ENCODE measurements around the gene CNTN4. TPM values are rescaled to one million over a fixed set of nuclear protein-coding genes. Genes with fewer than 3 reads are reported as not detected.

Gene CNTN4
- total RNA-seq, 1 experiment from 2014 or later = not detected

DNA sequence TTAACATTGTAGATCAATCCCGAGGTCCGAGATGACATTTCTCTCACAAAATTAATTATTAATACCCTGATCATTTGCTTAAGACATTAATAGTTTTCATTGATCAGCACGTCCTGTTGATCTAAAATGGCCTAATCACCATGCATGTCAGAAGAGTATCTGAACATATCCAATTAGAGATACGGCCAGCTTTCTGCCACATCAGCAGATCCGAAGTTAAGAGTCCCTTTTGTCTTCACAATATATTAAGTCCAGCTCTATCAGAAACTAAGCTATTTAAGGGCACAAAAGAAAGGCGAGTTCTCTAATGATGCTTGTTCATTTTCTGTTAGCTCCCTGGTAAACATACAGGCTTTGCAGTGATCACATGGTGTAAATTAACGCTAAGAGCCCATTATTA is 470.3 kb downstream of the CNTN4 start:
- H3K9me3 Mint-ChIP-seq = peaks cover 79% of the 10 kb centered on the region
- ChIA-PET CTCF (no interaction called here), POLR2A (no interaction called here)
- no peak overlapping the region for H3K4me3 Mint-ChIP-seq
- H3K27ac Mint-ChIP-seq = no peak overlapping the region
- no peaks in the 10 kb centered on the region for H3K4me1 Mint-ChIP-seq
- H3K27me3 Mint-ChIP-seq (ENCODE audit: low read depth) = peaks cover 14% of the 10 kb centered on the region
- peaks cover 64% of the 10 kb centered on the region for H3K36me3 Mint-ChIP-seq
- ATAC-seq (no peak), DNase-seq (ENCODE audit: low spot score) (no peak)
- TF ChIP-seq, protein P1, sequence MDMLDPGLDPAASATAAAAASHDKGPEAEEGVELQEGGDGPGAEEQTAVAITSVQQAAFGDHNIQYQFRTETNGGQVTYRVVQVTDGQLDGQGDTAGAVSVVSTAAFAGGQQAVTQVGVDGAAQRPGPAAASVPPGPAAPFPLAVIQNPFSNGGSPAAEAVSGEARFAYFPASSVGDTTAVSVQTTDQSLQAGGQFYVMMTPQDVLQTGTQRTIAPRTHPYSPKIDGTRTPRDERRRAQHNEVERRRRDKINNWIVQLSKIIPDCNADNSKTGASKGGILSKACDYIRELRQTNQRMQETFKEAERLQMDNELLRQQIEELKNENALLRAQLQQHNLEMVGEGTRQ (CRISPR knock-in tag; IDR thresholded peaks at IDR 0.05) = no peak
- TF ChIP-seq ESRRA (CRISPR knock-in tag; IDR thresholded peaks at IDR 0.05; ENCODE audit: borderline replicate concordance) (no peak), ELF4 (CRISPR knock-in tag; IDR thresholded peaks at IDR 0.05; ENCODE audit: low read depth) (no peak), TP53 (CRISPR knock-in tag; IDR thresholded peaks at IDR 0.05) (no peak), ZNF396 (CRISPR knock-in tag; IDR thresholded peaks at IDR 0.05; ENCODE audit: borderline replicate concordance) (no peak), ZNF121 (CRISPR knock-in tag; IDR thresholded peaks at IDR 0.05) (no peak), EMX1 (CRISPR knock-in tag; IDR thresholded peaks at IDR 0.05) (no peak), IRF2 (CRISPR knock-in tag; IDR thresholded peaks at IDR 0.05; ENCODE audit: borderline replicate concordance, low read depth) (no peak), JAZF1 (CRISPR knock-in tag; IDR thresholded peaks at IDR 0.05) (no peak)
- TF ChIP-seq, protein P2, sequence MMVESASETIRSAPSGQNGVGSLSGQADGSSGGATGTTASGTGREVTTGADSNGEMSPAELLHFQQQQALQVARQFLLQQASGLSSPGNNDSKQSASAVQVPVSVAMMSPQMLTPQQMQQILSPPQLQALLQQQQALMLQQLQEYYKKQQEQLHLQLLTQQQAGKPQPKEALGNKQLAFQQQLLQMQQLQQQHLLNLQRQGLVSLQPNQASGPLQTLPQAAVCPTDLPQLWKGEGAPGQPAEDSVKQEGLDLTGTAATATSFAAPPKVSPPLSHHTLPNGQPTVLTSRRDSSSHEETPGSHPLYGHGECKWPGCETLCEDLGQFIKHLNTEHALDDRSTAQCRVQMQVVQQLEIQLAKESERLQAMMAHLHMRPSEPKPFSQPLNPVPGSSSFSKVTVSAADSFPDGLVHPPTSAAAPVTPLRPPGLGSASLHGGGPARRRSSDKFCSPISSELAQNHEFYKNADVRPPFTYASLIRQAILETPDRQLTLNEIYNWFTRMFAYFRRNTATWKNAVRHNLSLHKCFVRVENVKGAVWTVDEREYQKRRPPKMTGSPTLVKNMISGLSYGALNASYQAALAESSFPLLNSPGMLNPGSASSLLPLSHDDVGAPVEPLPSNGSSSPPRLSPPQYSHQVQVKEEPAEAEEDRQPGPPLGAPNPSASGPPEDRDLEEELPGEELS (CRISPR knock-in tag; IDR thresholded peaks at IDR 0.05) = no peak
- TF ChIP-seq, protein P3, sequence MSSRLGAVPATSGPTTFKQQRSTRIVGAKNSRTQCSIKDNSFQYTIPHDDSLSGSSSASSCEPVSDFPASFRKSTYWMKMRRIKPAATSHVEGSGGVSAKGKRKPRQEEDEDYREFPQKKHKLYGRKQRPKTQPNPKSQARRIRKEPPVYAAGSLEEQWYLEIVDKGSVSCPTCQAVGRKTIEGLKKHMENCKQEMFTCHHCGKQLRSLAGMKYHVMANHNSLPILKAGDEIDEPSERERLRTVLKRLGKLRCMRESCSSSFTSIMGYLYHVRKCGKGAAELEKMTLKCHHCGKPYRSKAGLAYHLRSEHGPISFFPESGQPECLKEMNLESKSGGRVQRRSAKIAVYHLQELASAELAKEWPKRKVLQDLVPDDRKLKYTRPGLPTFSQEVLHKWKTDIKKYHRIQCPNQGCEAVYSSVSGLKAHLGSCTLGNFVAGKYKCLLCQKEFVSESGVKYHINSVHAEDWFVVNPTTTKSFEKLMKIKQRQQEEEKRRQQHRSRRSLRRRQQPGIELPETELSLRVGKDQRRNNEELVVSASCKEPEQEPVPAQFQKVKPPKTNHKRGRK (CRISPR knock-in tag; IDR thresholded peaks at IDR 0.05; ENCODE audit: borderline replicate concordance) = no peak
- TF ChIP-seq, protein P4, sequence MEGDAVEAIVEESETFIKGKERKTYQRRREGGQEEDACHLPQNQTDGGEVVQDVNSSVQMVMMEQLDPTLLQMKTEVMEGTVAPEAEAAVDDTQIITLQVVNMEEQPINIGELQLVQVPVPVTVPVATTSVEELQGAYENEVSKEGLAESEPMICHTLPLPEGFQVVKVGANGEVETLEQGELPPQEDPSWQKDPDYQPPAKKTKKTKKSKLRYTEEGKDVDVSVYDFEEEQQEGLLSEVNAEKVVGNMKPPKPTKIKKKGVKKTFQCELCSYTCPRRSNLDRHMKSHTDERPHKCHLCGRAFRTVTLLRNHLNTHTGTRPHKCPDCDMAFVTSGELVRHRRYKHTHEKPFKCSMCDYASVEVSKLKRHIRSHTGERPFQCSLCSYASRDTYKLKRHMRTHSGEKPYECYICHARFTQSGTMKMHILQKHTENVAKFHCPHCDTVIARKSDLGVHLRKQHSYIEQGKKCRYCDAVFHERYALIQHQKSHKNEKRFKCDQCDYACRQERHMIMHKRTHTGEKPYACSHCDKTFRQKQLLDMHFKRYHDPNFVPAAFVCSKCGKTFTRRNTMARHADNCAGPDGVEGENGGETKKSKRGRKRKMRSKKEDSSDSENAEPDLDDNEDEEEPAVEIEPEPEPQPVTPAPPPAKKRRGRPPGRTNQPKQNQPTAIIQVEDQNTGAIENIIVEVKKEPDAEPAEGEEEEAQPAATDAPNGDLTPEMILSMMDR (IDR thresholded peaks at IDR 0.05) = no peak
- TF ChIP-seq, protein P5, sequence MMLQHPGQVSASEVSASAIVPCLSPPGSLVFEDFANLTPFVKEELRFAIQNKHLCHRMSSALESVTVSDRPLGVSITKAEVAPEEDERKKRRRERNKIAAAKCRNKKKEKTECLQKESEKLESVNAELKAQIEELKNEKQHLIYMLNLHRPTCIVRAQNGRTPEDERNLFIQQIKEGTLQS (CRISPR knock-in tag; conservative IDR thresholded peaks at IDR 0.05) = no peak
- TF ChIP-seq, protein P6, sequence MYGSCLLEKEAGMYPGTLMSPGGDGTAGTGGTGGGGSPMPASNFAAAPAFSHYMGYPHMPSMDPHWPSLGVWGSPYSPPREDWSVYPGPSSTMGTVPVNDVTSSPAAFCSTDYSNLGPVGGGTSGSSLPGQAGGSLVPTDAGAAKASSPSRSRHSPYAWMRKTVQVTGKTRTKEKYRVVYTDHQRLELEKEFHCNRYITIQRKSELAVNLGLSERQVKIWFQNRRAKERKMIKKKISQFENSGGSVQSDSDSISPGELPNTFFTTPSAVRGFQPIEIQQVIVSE (CRISPR knock-in tag; IDR thresholded peaks at IDR 0.05; ENCODE audit: borderline replicate concordance) = no peak
- TF ChIP-seq, protein P7, sequence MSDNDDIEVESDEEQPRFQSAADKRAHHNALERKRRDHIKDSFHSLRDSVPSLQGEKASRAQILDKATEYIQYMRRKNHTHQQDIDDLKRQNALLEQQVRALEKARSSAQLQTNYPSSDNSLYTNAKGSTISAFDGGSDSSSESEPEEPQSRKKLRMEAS (CRISPR knock-in tag; IDR thresholded peaks at IDR 0.05) = no peak

DNA sequence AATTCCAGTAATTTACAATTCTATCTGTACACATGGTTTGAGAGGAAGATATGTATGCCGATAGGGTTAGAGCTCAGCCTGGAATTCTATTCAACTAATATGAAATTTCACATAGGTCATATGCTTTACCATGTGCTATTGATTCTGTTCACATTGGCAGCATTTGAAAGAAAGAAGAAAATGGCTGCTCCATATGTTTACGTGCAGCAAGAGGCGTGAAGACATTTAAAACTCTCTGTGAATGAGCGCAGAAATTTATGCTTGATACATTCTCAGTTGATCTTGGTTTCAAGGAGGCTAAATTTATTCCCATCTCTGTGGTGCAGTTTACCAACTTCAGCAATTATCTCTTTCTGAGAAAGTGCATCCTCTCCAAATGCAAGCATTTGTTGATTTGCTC is 478.9 kb downstream of the CNTN4 start:
- no peaks in the 10 kb centered on the region for H3K4me1 Mint-ChIP-seq
- H3K36me3 Mint-ChIP-seq = peaks cover 72% of the 10 kb centered on the region
- ChIA-PET POLR2A (no interaction called here), CTCF (no interaction called here)
- no peak overlapping the region for H3K4me3 Mint-ChIP-seq
- DNase-seq (ENCODE audit: low spot score) = no peak
- H3K27me3 Mint-ChIP-seq (ENCODE audit: low read depth) = peaks cover 2% of the 10 kb centered on the region; the same call in 1 of the 2 replicates
- no peak for ATAC-seq
- H3K9me3 Mint-ChIP-seq = peaks cover 77% of the 10 kb centered on the region
- H3K27ac Mint-ChIP-seq = no peak overlapping the region
- TF ChIP-seq ELF4 (CRISPR knock-in tag; IDR thresholded peaks at IDR 0.05; ENCODE audit: low read depth) = no peak
- TF ChIP-seq, protein P8, sequence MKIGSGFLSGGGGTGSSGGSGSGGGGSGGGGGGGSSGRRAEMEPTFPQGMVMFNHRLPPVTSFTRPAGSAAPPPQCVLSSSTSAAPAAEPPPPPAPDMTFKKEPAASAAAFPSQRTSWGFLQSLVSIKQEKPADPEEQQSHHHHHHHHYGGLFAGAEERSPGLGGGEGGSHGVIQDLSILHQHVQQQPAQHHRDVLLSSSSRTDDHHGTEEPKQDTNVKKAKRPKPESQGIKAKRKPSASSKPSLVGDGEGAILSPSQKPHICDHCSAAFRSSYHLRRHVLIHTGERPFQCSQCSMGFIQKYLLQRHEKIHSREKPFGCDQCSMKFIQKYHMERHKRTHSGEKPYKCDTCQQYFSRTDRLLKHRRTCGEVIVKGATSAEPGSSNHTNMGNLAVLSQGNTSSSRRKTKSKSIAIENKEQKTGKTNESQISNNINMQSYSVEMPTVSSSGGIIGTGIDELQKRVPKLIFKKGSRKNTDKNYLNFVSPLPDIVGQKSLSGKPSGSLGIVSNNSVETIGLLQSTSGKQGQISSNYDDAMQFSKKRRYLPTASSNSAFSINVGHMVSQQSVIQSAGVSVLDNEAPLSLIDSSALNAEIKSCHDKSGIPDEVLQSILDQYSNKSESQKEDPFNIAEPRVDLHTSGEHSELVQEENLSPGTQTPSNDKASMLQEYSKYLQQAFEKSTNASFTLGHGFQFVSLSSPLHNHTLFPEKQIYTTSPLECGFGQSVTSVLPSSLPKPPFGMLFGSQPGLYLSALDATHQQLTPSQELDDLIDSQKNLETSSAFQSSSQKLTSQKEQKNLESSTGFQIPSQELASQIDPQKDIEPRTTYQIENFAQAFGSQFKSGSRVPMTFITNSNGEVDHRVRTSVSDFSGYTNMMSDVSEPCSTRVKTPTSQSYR (CRISPR knock-in tag; IDR thresholded peaks at IDR 0.05) = no peak
- TF ChIP-seq, protein P9, sequence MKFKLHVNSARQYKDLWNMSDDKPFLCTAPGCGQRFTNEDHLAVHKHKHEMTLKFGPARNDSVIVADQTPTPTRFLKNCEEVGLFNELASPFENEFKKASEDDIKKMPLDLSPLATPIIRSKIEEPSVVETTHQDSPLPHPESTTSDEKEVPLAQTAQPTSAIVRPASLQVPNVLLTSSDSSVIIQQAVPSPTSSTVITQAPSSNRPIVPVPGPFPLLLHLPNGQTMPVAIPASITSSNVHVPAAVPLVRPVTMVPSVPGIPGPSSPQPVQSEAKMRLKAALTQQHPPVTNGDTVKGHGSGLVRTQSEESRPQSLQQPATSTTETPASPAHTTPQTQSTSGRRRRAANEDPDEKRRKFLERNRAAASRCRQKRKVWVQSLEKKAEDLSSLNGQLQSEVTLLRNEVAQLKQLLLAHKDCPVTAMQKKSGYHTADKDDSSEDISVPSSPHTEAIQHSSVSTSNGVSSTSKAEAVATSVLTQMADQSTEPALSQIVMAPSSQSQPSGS (CRISPR knock-in tag; IDR thresholded peaks at IDR 0.05; ENCODE audit: borderline replicate concordance, low read depth) = no peak
- TF ChIP-seq CREB1 (CRISPR knock-in tag; IDR thresholded peaks at IDR 0.05) = no peak
- TF ChIP-seq ZNF416 (CRISPR knock-in tag; IDR thresholded peaks at IDR 0.05) = no peak
- no peak for TF ChIP-seq TP53 (CRISPR knock-in tag; IDR thresholded peaks at IDR 0.05)
- TF ChIP-seq, protein P4 (IDR thresholded peaks at IDR 0.05) = no peak
- no peak for TF ChIP-seq MYBL2 (CRISPR knock-in tag; IDR thresholded peaks at IDR 0.05)
